H1 (cell line): ENCODE results near the gene SLC25A6. TPM values are rescaled to one million over a fixed set of nuclear protein-coding genes. Genes with fewer than 3 reads are reported as not detected.

ENCODE experiments used
- CTCF ChIA-PET: fragments of 300-600 bp; sonication (Branson Sonifier 250); formaldehyde crosslinking; loops from one replicate; lab custom pipeline; 2021; ENCODE audit not compliant: partially characterized antibody; lab: Charles Lee
- POLR2A ChIA-PET: fragments of 300-600 bp; sonication (Branson Sonifier 250); formaldehyde crosslinking; loops from one replicate; lab custom pipeline; 2021; ENCODE audit warnings: inconsistent platforms; ENCODE audit not compliant: partially characterized antibody; lab: Charles Lee
- DNase-seq, 2 experiments: peaks; one replicate each; pipeline versions ENCODE4 v3.0.0 to v3.0.0-alpha.2; 2010 to 2022; ENCODE audit warnings: low spot score in 2 of 2, low read depth in 1 of 2, mixed read lengths in 1 of 2
- FAIRE-seq: peaks from 2 replicates; lab custom pipeline; 2011; peaks lifted over from hg19 to GRCh38; lab: Jason Lieb, UNC
- H2AFZ ChIP-seq: 2 replicates; pipeline ENCODE4 v1.8.1; 2012; ENCODE audit warnings: low read length, inconsistent platforms
- H2AK5ac ChIP-seq: 2 replicates; pipeline ENCODE4 v1.6.1; 2013; ENCODE audit warnings: low read depth, low read length
- H2BK120ac ChIP-seq: replicated peaks from 2 replicates; pipeline ENCODE3; 2013; ENCODE audit warnings: low read depth, low read length, inconsistent platforms
- H2BK12ac ChIP-seq: 2 replicates; pipeline ENCODE4 v1.6.1; 2013; ENCODE audit warnings: low read depth, low read length
- H2BK15ac ChIP-seq: 2 replicates; pipeline ENCODE4 v1.6.1; 2013; ENCODE audit warnings: low read length
- H2BK20ac ChIP-seq: 2 replicates; pipeline ENCODE4 v1.6.1; 2013; ENCODE audit warnings: low read length
- H2BK5ac ChIP-seq: 2 replicates; pipeline ENCODE4 v1.6.1; 2013; ENCODE audit warnings: low read depth, low read length
- H3K14ac ChIP-seq: 2 replicates; pipeline ENCODE4 v1.6.1; 2013; ENCODE audit warnings: inconsistent platforms; ENCODE audit not compliant: insufficient read length
- H3K18ac ChIP-seq: 2 replicates; pipeline ENCODE4 v1.6.1; 2013; ENCODE audit warnings: low read length; ENCODE audit errors: extremely low read depth
- H3K23ac ChIP-seq: 2 replicates; pipeline ENCODE4 v1.6.1; 2013; ENCODE audit warnings: inconsistent platforms; ENCODE audit not compliant: insufficient read length
- H3K23me2 ChIP-seq: 2 replicates; pipeline ENCODE4 v1.6.1; 2013; ENCODE audit warnings: low read depth, low read length
- H3K27ac ChIP-seq: 2 replicates; pipeline ENCODE4 v1.6.1; 2011; ENCODE audit warnings: low read depth, low read length, inconsistent platforms
- H3K27me3 ChIP-seq, 4 experiments: replicated peaks in 1 of 4; 1 replicate in 1 of 4; 2 replicates in 3 of 4; pipeline versions ENCODE4 v1.6.1 to v1.8.1; 2011 to 2013; ENCODE audit warnings: low read length in 3 of 4, mild to moderate bottlenecking in 3 of 4, inconsistent platforms in 2 of 4, mixed read lengths in 2 of 4, moderate library complexity in 1 of 4; ENCODE audit not compliant: control insufficient read depth in 3 of 4, insufficient read depth in 3 of 4; ENCODE audit errors: extremely low read depth in 1 of 4
- H3K36me3 ChIP-seq, 4 experiments: 2 replicates each; pipeline versions ENCODE4 v1.6.1 to v1.8.1; 2011 to 2013; ENCODE audit warnings: mild to moderate bottlenecking in 4 of 4, low read length in 3 of 4, moderate library complexity in 2 of 4, control low read depth in 1 of 4, inconsistent platforms in 1 of 4; ENCODE audit not compliant: insufficient read depth in 4 of 4, control insufficient read depth in 2 of 4
- H3K4ac ChIP-seq: replicated peaks from 2 replicates; pipeline ENCODE3; 2013; ENCODE audit warnings: low read length, low read depth, mixed read lengths, inconsistent platforms; ENCODE audit not compliant: insufficient read length
- H3K4me1 ChIP-seq, 4 experiments: replicated peaks in 1 of 4; 1 replicate in 1 of 4; 2 replicates in 3 of 4; pipeline versions ENCODE4 v1.6.1 to v1.8.1; 2011 to 2013; ENCODE audit warnings: low read length in 3 of 4, inconsistent platforms in 2 of 4, mixed read lengths in 1 of 4; ENCODE audit not compliant: insufficient read depth in 4 of 4, control insufficient read depth in 3 of 4
- H3K4me2 ChIP-seq, 2 experiments: 2 replicates each; pipeline versions ENCODE4 v1.6.1 to v1.8.1; 2011 to 2013; ENCODE audit warnings: low read depth in 2 of 2, low read length in 2 of 2, control low read depth in 1 of 2, inconsistent platforms in 1 of 2, mild to moderate bottlenecking in 1 of 2; ENCODE audit not compliant: insufficient read depth in 1 of 2
- H3K4me3 ChIP-seq, 4 experiments: fragments of 200-600, 300-600 bp in 1 of 4; sonication (generic), shearing (Covaris generic), sonication (Bioruptor Twin) in 1 of 4; 2 replicates each; pipeline versions ENCODE4 v1.5.1 to v1.8.1; 2011 to 2016; ENCODE audit warnings: low read length in 4 of 4, low read depth in 3 of 4, control low read depth in 2 of 4, inconsistent platforms in 2 of 4, mild to moderate bottlenecking in 2 of 4, mixed read lengths in 1 of 4, moderate library complexity in 1 of 4; ENCODE audit not compliant: insufficient read depth in 2 of 4; ENCODE audit errors: extremely low read depth in 1 of 4
- H3K56ac ChIP-seq: replicated peaks from 2 replicates; pipeline ENCODE3; 2013; ENCODE audit warnings: low read depth, mild to moderate bottlenecking, mixed read lengths, low read length, inconsistent platforms; ENCODE audit not compliant: insufficient read length
- H3K79me1 ChIP-seq: 2 replicates; pipeline ENCODE4 v1.6.1; 2013; ENCODE audit warnings: low read depth, low read length, control low read depth
- H3K79me2 ChIP-seq, 2 experiments: 2 replicates each; pipeline versions ENCODE4 v1.6.1 to v1.8.1; 2012 to 2013; ENCODE audit warnings: low read length in 2 of 2, mild to moderate bottlenecking in 2 of 2, inconsistent platforms in 1 of 2; ENCODE audit not compliant: insufficient read depth in 2 of 2, control insufficient read depth in 1 of 2
- H3K9ac ChIP-seq, 4 experiments: replicated peaks in 1 of 4; 1 replicate in 1 of 4; 2 replicates in 3 of 4; pipeline versions ENCODE4 v1.6.1 to v1.8.1; 2011 to 2013; ENCODE audit warnings: low read depth in 3 of 4, low read length in 3 of 4, control low read depth in 2 of 4, mild to moderate bottlenecking in 2 of 4, moderate library complexity in 2 of 4, inconsistent platforms in 1 of 4; ENCODE audit errors: extremely low read depth in 1 of 4
- H3K9me3 ChIP-seq, 2 experiments: 2 replicates each; pipeline versions ENCODE4 v1.6.1 to v1.8.1; 2012 to 2013; ENCODE audit warnings: mild to moderate bottlenecking in 2 of 2, moderate library complexity in 2 of 2, control low read depth in 1 of 2, inconsistent platforms in 1 of 2, low read depth in 1 of 2, low read length in 1 of 2, mixed read lengths in 1 of 2; ENCODE audit not compliant: insufficient read depth in 2 of 2
- H4K20me1 ChIP-seq, 2 experiments: replicated peaks in 1 of 2; 2 replicates each; pipeline versions ENCODE3 to v1.8.1; 2011 to 2013; ENCODE audit warnings: inconsistent platforms in 2 of 2, low read length in 2 of 2, mild to moderate bottlenecking in 1 of 2; ENCODE audit not compliant: insufficient read depth in 2 of 2, control insufficient read depth in 1 of 2
- H4K5ac ChIP-seq: 2 replicates; pipeline ENCODE4 v1.6.1; 2013; ENCODE audit warnings: low read length, low read depth, mixed read lengths, inconsistent platforms; ENCODE audit not compliant: insufficient read length
- H4K8ac ChIP-seq: 2 replicates; pipeline ENCODE4 v1.8.0; 2013; ENCODE audit warnings: mild to moderate bottlenecking, moderate library complexity, low read length, inconsistent platforms; ENCODE audit not compliant: insufficient read depth; ENCODE audit errors: extremely low read depth
- H4K91ac ChIP-seq: replicated peaks from 2 replicates; pipeline ENCODE3; 2013; ENCODE audit warnings: low read length, mixed read lengths, inconsistent platforms; ENCODE audit not compliant: insufficient read length
- CREB1 ChIP-seq: IDR thresholded peaks from 2 replicates; pipeline ENCODE4 v1.6.1; 2012; ENCODE audit warnings: inconsistent platforms
- HDAC6 ChIP-seq: IDR thresholded peaks from one replicate; pipeline ENCODE4 v1.7.1; 2012; ENCODE audit warnings: low read depth, mild to moderate bottlenecking, inconsistent platforms, low read length, moderate library complexity
- KDM5A ChIP-seq: fragments of 200-600 bp; IDR thresholded peaks from 2 replicates; pipeline ENCODE4 v1.7.1; 2012; ENCODE audit warnings: mild to moderate bottlenecking, low read length, inconsistent platforms, mixed read lengths
- TAF1 ChIP-seq: IDR thresholded peaks from 2 replicates; pipeline ENCODE4 v1.6.1; 2011; ENCODE audit warnings: mild to moderate bottlenecking, low read depth, low read length
- WGBS, 2 experiments: shearing (Covaris generic) in 1 of 2; methylation state at CpG; one replicate each; pipeline versions ENCODE4 v1.1.6 to v1.1.7; 2013 to 2015; ENCODE audit warnings: low lambda C conversion rate in 2 of 2, mixed read lengths in 2 of 2, inconsistent platforms in 1 of 2, low coverage in 1 of 2, missing lambda C conversion rate in 1 of 2; ENCODE audit not compliant: insufficient replicate concordance in 2 of 2, insufficient coverage in 1 of 2, insufficient read length in 1 of 2; ENCODE audit errors: extremely low coverage in 1 of 2, missing lambda C conversion rate in 1 of 2; 5-methylcytosine and 5-hydroxymethylcytosine counted together
- polyA plus RNA-seq, 7 experiments: library from polyadenylated mRNA; depleted of rRNA in 3 of 7; stranded (reverse) in 5 of 7; unstranded in 2 of 7; fragments of >200 nt in 5 of 7; fragments of 200-250 nt in 2 of 7; gene quantifications; 1 replicate in 5 of 7; 2 replicates in 1 of 7; 4 replicates in 1 of 7; pipeline versions ENCODE4 v1.2.1 to v1.2.3, GENCODE V29; 2011 to 2013; ENCODE audit warnings: missing spikeins in 2 of 7, mixed read lengths in 2 of 7
- total RNA-seq: library from RNA; stranded (reverse); fragmentation: NEBNext Ultra II Directional; extraction: Animal tissue kit (Norgen Biotek cat#: 25700); gene quantifications from 2 replicates; pipeline ENCODE4 v1.2.1, GENCODE V29; 2021

Gene SLC25A6
- total and polyA plus RNA-seq, 2 of the 8 experiments (the other 6 are each of a cell fraction or from before 2014, with no cell fraction given) = 487 to 1,220 TPM

- Histone ChIP-seq H3K9me3 (peaks cover 4 to 6% of the 10 kb centered on the region in 2 experiments; a peak in 3 of 4 replicates), H2AFZ (no peak overlapping the region), H2BK5ac (no peak overlapping the region), H4K20me1 (no peaks in the 10 kb centered on the region), H3K4ac (no peak overlapping the region), H2AK5ac (no peak overlapping the region), H3K27ac (no peak overlapping the region)
- no peak for TF ChIP-seq CREB1
- TF ChIP-seq TAF1 = no peak
- no peak for TF ChIP-seq HDAC6
- TF ChIP-seq KDM5A = no peak
- TF ChIP-seq, all 59 proteins: peak for 0
- Histone ChIP-seq H3K56ac (no peak overlapping the region), H4K5ac (no peak overlapping the region), H3K18ac (no peak overlapping the region), H2BK15ac (no peak overlapping the region), H3K14ac (no peak overlapping the region), H3K4me1 (peaks cover 2 to 6% (median 5%) of the 10 kb centered on the region in 4 experiments; a peak in 5 of 7 replicates), H3K4me3 (no peak overlapping the region), H3K79me2 (no peaks in the 10 kb centered on the region), H3K9ac (no peak overlapping the region), H4K91ac (no peak overlapping the region), H2BK20ac (no peak overlapping the region), H3K23ac (no peak overlapping the region), H3K23me2 (no peaks in the 10 kb centered on the region), H4K8ac (no peak overlapping the region), H3K36me3 (peaks cover 0 to 9% (median 4%) of the 10 kb centered on the region in 4 experiments; a peak in 2 of 8 replicates), H3K27me3 (no peaks in the 10 kb centered on the region; a peak in 1 of 7 replicates), H3K79me1 (no peaks in the 10 kb centered on the region), H2BK12ac (no peak overlapping the region), H2BK120ac (no peak overlapping the region), H3K4me2 (no peak overlapping the region)
- 92% methylated on average over 9 of the region's 10 CpGs; no CpG with 5 or more reads in 1 of the 2 experiments for WGBS, 2 experiments
- FAIRE-seq = no peak
- CTCF ChIA-PET = no interaction called here
- DNase-seq = no peak
- POLR2A ChIA-PET = no interaction called here
These were observed 33.9 kb downstream of the SLC25A6 start for GRCh38 chrX:1357993-1358392.
